C4-2B (cell line): ENCODE data around the gene SLC22A5.

Source experiments
- CTCF ChIP-seq: fragments of 450-650 bp; conservative IDR thresholded peaks from 2 replicates; pipeline ENCODE4 v1.5.1; 2017; ENCODE audit warnings: mild to moderate bottlenecking
- ZFX ChIP-seq: fragments of 450-650 bp; IDR thresholded peaks from 2 replicates; pipeline ENCODE4 v1.6.1; 2017

DNA sequence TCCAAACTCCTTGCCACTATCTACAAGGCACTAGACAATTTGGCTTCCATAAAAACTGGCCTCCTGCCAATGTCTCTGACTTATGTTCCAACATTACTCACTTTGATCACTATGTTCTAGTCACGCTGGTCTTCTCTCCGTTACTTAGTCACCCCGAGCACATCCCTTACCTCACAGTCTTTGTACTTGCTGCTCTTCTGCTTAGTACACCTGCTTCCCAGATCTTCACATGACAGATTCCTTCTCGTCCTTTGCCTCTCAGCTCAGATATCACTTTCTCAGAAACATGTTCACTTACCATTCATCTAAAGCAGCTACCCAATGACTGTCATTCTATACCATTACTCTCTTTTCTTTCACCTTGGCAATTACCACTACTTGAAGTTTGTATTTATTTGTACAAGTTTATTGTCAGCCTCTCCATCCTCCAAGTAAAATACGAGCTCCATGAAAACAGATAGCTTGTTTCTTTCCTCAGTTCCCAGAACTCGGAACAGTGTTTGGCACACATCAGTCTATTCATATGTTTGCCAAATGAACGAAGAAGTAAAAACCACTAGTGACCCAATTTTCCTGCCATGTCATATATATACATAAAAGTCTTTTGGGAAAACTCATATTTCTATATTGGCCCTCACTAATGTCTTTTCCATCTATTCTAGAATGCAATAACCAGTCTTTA is 5.9 kb upstream of the SLC22A5 start:
- no peak for TF ChIP-seq CTCF
- no peak for TF ChIP-seq ZFX
